ENCODE measurements around the gene MT4.

DNA sequence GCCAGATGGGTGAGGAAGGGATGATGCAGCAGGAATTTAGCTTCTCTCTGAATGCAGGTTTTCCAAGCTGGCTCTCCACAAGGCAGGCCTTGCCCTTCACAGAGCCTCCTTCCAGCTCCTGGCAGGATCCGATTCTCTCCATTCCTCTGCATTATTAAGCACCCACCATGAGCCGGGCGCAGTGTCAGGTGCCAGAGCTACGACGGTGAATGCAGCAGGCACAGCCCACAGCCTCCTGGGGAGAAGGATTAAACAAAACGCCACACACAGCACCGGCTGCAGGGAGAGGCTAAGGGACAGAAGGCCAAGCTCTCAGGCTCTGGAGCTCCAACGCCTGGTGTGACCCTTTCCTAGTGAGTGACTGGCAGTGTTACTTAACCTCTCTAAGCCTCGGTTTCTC, 36.5 kb downstream of the MT4 start:
- TF ChIP-seq CTCF (IDR thresholded peaks at IDR 0.05; ENCODE audit: low read depth, low read length) = no peak
- no peak for TF ChIP-seq EZH2phosphoT487 (IDR thresholded peaks at IDR 0.05; ENCODE audit: low read depth)

Measured in OCI-LY3 (cell line).